ENCODE results near the gene CPZ.

- no peak for TF ChIP-seq EZH2 (IDR thresholded peaks at IDR 0.05; ENCODE audit: borderline replicate concordance, insufficient read depth, low read depth, low read length, poor library complexity, severe bottlenecking)
- TF ChIP-seq, protein P1, sequence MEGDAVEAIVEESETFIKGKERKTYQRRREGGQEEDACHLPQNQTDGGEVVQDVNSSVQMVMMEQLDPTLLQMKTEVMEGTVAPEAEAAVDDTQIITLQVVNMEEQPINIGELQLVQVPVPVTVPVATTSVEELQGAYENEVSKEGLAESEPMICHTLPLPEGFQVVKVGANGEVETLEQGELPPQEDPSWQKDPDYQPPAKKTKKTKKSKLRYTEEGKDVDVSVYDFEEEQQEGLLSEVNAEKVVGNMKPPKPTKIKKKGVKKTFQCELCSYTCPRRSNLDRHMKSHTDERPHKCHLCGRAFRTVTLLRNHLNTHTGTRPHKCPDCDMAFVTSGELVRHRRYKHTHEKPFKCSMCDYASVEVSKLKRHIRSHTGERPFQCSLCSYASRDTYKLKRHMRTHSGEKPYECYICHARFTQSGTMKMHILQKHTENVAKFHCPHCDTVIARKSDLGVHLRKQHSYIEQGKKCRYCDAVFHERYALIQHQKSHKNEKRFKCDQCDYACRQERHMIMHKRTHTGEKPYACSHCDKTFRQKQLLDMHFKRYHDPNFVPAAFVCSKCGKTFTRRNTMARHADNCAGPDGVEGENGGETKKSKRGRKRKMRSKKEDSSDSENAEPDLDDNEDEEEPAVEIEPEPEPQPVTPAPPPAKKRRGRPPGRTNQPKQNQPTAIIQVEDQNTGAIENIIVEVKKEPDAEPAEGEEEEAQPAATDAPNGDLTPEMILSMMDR (IDR thresholded peaks at IDR 0.05), result no peak
Observed at GRCh38 chr4:8648296-8648695, 55.7 kb downstream of the CPZ start.
